Measurements from ENCODE around the gene OR52A1. TPM values are rescaled to one million over a fixed set of nuclear protein-coding genes. Genes with fewer than 3 reads are reported as not detected.

OR52A1 gene
- total and polyA plus RNA-seq, 2 of the 8 experiments (the other 6 are each of a cell fraction or from before 2014, with no cell fraction given), result 5.9 to 12.2 TPM

DNA sequence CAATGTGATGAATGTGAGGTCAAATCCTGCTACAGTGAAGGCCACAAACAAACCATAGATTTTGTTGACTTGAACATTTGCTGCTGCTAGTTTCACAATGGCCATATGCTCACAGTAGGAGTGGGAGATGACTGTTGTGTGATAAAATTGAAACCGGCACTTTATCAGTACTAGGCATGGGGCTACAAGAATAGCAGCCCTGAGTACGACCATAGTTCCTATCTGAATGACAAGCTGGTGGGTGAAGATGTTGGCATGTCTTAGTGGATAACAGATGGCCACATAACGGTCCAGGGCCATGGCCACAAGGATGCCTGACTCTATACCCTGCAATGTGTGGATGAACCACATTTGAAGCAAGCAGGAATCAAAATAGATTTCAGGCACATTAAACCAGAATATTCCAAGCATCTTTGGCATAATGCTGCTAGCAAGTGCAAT is 2.8 kb downstream of the OR52A1 start (continued):
- TF ChIP-seq, protein P1, sequence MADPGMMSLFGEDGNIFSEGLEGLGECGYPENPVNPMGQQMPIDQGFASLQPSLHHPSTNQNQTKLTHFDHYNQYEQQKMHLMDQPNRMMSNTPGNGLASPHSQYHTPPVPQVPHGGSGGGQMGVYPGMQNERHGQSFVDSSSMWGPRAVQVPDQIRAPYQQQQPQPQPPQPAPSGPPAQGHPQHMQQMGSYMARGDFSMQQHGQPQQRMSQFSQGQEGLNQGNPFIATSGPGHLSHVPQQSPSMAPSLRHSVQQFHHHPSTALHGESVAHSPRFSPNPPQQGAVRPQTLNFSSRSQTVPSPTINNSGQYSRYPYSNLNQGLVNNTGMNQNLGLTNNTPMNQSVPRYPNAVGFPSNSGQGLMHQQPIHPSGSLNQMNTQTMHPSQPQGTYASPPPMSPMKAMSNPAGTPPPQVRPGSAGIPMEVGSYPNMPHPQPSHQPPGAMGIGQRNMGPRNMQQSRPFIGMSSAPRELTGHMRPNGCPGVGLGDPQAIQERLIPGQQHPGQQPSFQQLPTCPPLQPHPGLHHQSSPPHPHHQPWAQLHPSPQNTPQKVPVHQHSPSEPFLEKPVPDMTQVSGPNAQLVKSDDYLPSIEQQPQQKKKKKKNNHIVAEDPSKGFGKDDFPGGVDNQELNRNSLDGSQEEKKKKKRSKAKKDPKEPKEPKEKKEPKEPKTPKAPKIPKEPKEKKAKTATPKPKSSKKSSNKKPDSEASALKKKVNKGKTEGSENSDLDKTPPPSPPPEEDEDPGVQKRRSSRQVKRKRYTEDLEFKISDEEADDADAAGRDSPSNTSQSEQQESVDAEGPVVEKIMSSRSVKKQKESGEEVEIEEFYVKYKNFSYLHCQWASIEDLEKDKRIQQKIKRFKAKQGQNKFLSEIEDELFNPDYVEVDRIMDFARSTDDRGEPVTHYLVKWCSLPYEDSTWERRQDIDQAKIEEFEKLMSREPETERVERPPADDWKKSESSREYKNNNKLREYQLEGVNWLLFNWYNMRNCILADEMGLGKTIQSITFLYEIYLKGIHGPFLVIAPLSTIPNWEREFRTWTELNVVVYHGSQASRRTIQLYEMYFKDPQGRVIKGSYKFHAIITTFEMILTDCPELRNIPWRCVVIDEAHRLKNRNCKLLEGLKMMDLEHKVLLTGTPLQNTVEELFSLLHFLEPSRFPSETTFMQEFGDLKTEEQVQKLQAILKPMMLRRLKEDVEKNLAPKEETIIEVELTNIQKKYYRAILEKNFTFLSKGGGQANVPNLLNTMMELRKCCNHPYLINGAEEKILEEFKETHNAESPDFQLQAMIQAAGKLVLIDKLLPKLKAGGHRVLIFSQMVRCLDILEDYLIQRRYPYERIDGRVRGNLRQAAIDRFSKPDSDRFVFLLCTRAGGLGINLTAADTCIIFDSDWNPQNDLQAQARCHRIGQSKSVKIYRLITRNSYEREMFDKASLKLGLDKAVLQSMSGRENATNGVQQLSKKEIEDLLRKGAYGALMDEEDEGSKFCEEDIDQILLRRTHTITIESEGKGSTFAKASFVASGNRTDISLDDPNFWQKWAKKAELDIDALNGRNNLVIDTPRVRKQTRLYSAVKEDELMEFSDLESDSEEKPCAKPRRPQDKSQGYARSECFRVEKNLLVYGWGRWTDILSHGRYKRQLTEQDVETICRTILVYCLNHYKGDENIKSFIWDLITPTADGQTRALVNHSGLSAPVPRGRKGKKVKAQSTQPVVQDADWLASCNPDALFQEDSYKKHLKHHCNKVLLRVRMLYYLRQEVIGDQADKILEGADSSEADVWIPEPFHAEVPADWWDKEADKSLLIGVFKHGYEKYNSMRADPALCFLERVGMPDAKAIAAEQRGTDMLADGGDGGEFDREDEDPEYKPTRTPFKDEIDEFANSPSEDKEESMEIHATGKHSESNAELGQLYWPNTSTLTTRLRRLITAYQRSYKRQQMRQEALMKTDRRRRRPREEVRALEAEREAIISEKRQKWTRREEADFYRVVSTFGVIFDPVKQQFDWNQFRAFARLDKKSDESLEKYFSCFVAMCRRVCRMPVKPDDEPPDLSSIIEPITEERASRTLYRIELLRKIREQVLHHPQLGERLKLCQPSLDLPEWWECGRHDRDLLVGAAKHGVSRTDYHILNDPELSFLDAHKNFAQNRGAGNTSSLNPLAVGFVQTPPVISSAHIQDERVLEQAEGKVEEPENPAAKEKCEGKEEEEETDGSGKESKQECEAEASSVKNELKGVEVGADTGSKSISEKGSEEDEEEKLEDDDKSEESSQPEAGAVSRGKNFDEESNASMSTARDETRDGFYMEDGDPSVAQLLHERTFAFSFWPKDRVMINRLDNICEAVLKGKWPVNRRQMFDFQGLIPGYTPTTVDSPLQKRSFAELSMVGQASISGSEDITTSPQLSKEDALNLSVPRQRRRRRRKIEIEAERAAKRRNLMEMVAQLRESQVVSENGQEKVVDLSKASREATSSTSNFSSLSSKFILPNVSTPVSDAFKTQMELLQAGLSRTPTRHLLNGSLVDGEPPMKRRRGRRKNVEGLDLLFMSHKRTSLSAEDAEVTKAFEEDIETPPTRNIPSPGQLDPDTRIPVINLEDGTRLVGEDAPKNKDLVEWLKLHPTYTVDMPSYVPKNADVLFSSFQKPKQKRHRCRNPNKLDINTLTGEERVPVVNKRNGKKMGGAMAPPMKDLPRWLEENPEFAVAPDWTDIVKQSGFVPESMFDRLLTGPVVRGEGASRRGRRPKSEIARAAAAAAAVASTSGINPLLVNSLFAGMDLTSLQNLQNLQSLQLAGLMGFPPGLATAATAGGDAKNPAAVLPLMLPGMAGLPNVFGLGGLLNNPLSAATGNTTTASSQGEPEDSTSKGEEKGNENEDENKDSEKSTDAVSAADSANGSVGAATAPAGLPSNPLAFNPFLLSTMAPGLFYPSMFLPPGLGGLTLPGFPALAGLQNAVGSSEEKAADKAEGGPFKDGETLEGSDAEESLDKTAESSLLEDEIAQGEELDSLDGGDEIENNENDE (IDR thresholded peaks at IDR 0.05; ENCODE audit: insufficient replicate concordance, low read length), result no peak
- no peak for TF ChIP-seq ASH2L (IDR thresholded peaks at IDR 0.05; ENCODE audit: low read length)
- no peak for TF ChIP-seq TAF7 (optimal IDR thresholded peaks at IDR 0.05; ENCODE audit: borderline replicate concordance, low read depth, low read length)
